HepG2 (cell line): ENCODE results near the gene KRTAP10-5. TPM values are rescaled to one million over a fixed set of nuclear protein-coding genes. Genes with fewer than 3 reads are reported as not detected.

ENCODE experiments used
- ARNTL ChIP-seq: sonication (generic); formaldehyde crosslinking; IDR thresholded peaks from 2 replicates; pipeline ENCODE4 v1.4.0; 2020; ENCODE audit warnings: mild to moderate bottlenecking, missing genetic modification reagents
- DBP ChIP-seq: sonication (generic); formaldehyde crosslinking; IDR thresholded peaks from 2 replicates; pipeline ENCODE4 v1.4.0; 2020; ENCODE audit warnings: missing genetic modification reagents; ENCODE audit errors: not compliant biosample characterization
- ETV6 ChIP-seq: sonication (generic); formaldehyde crosslinking; conservative IDR thresholded peaks from 2 replicates; pipeline ENCODE4 v1.4.0; 2020; ENCODE audit warnings: missing genetic modification reagents
- HMG20B ChIP-seq: conservative IDR thresholded peaks from 2 replicates; pipeline ENCODE4 v1.6.1; 2016; ENCODE audit warnings: missing genetic modification reagents, missing compliant biosample characterization
- HMGXB3 ChIP-seq: sonication (generic); formaldehyde crosslinking; IDR thresholded peaks from 2 replicates; pipeline ENCODE4 v1.4.0; 2020; ENCODE audit warnings: missing genetic modification reagents, borderline replicate concordance
- HNRNPLL ChIP-seq: fragments of 200-400 bp; formaldehyde crosslinking; IDR thresholded peaks from 2 replicates; pipeline ENCODE4 v1.6.1; 2017; ENCODE audit warnings: mild to moderate bottlenecking, low read depth, low read length; ENCODE audit not compliant: poor library complexity, severe bottlenecking
- JARID2 ChIP-seq: sonication (generic); formaldehyde crosslinking; IDR thresholded peaks from 2 replicates; pipeline ENCODE4 v1.8.1; 2023; ENCODE audit warnings: missing genetic modification reagents, inconsistent platforms; ENCODE audit not compliant: insufficient replicate concordance
- JUN ChIP-seq: sonication (generic); formaldehyde crosslinking; IDR thresholded peaks from 2 replicates; pipeline ENCODE4 v1.4.0; 2020; ENCODE audit warnings: mild to moderate bottlenecking, missing genetic modification reagents
- KDM2A ChIP-seq: sonication (generic); formaldehyde crosslinking; IDR thresholded peaks from 2 replicates; pipeline ENCODE4 v1.4.0; 2020; ENCODE audit warnings: low read depth, missing genetic modification reagents, borderline replicate concordance
- MEF2D ChIP-seq: sonication (generic); formaldehyde crosslinking; IDR thresholded peaks from 2 replicates; pipeline ENCODE4 v1.5.1; 2020; ENCODE audit warnings: mild to moderate bottlenecking, missing genetic modification reagents
- NR2F2 ChIP-seq: IDR thresholded peaks from 2 replicates; pipeline ENCODE4 v1.6.1; 2012; ENCODE audit warnings: low read depth, inconsistent platforms, borderline replicate concordance
- PLSCR1 ChIP-seq: sonication (generic); formaldehyde crosslinking; IDR thresholded peaks from 2 replicates; pipeline ENCODE4 v1.5.0; 2020; ENCODE audit warnings: missing genetic modification reagents, mild to moderate bottlenecking, borderline replicate concordance
- SALL1 ChIP-seq: sonication (generic); formaldehyde crosslinking; IDR thresholded peaks from 2 replicates; pipeline ENCODE4 v1.8.0; 2022; ENCODE audit warnings: mild to moderate bottlenecking, missing genetic modification reagents
- SP5 ChIP-seq: IDR thresholded peaks from 2 replicates; pipeline ENCODE4 v1.6.1; 2016; ENCODE audit warnings: low read depth, borderline replicate concordance
- TBX2 ChIP-seq: sonication (generic); formaldehyde crosslinking; IDR thresholded peaks from 2 replicates; pipeline ENCODE4 v1.5.0; 2020; ENCODE audit warnings: missing genetic modification reagents, mild to moderate bottlenecking, borderline replicate concordance
- TRAFD1 ChIP-seq: sonication (generic); formaldehyde crosslinking; IDR thresholded peaks from 2 replicates; pipeline ENCODE4 v1.5.1; 2020; ENCODE audit warnings: missing genetic modification reagents, mild to moderate bottlenecking, borderline replicate concordance
- ZBTB8A ChIP-seq: sonication (generic); formaldehyde crosslinking; IDR thresholded peaks from 2 replicates; pipeline ENCODE4 v1.4.0; 2020; ENCODE audit warnings: mild to moderate bottlenecking, low read depth, missing genetic modification reagents, borderline replicate concordance
- ZNF33B ChIP-seq: sonication (generic); formaldehyde crosslinking; IDR thresholded peaks from 2 replicates; pipeline ENCODE4 v1.5.1; 2020; ENCODE audit warnings: mild to moderate bottlenecking, missing genetic modification reagents
- ZNF354B ChIP-seq: sonication (generic); formaldehyde crosslinking; IDR thresholded peaks from 2 replicates; pipeline ENCODE4 v1.8.0; 2022; ENCODE audit warnings: mild to moderate bottlenecking, missing genetic modification reagents
- ZNF382 ChIP-seq: sonication (generic); formaldehyde crosslinking; IDR thresholded peaks from 2 replicates; pipeline ENCODE4 v1.5.0; 2020; ENCODE audit warnings: missing genetic modification reagents, mild to moderate bottlenecking, borderline replicate concordance
- ZNF652 ChIP-seq: IDR thresholded peaks from 2 replicates; pipeline ENCODE4 v1.6.1; 2016; ENCODE audit warnings: low read depth, borderline replicate concordance
- ZNF773 ChIP-seq: sonication (generic); formaldehyde crosslinking; IDR thresholded peaks from 2 replicates; pipeline ENCODE4 v1.4.0; 2020; ENCODE audit warnings: missing genetic modification reagents, borderline replicate concordance
- polyA plus RNA-seq, 8 experiments: library from polyadenylated mRNA; depleted of rRNA in 3 of 8; stranded (reverse) in 7 of 8; unstranded in 1 of 8; fragments of >200 nt; fragmentation: Illumina TruSeq in 4 of 8; extraction: Trizol in 4 of 8; gene quantifications; 2 replicates each; pipeline versions ENCODE4 v1.2.1 to v1.2.3, GENCODE V29; 2011 to 2016; ENCODE audit warnings: low read depth in 4 of 8, missing spikeins in 1 of 8, mixed read lengths in 1 of 8; ENCODE audit not compliant: insufficient read depth in 1 of 8
- total RNA-seq, 5 experiments: library from RNA; depleted of rRNA; stranded (reverse); fragments of >200 nt; fragmentation: Illumina TruSeq; extraction: Trizol; gene quantifications; 2 replicates each; pipeline ENCODE4 v1.2.3, GENCODE V29; 2016; ENCODE audit warnings: low read depth in 1 of 5

KRTAP10-5 gene
- total and polyA plus RNA-seq, 2 of the 13 experiments (the other 11 are each of a cell fraction or from before 2014, with no cell fraction given): not detected

GRCh38 chr21:44593598-44594405, 13.4 kb upstream of the KRTAP10-5 start (continued):
- TF ChIP-seq ZNF354B (CRISPR knock-in tag) (no peak), DBP (CRISPR knock-in tag) (no peak), JARID2 (peak; percentile 47), ZNF382 (CRISPR knock-in tag) (no peak), PLSCR1 (CRISPR knock-in tag) (no peak), ETV6 (CRISPR knock-in tag) (no peak), MEF2D (peak; percentile 89), ZNF33B (CRISPR knock-in tag) (no peak), HMG20B (no peak), NR2F2 (no peak), TRAFD1 (no peak), TBX2 (CRISPR knock-in tag) (peak; percentile 94), JUN (CRISPR knock-in tag) (no peak; the same call in 1 of the 2 replicates), ZNF652 (peak; percentile 25; the same call in 1 of the 2 replicates), SALL1 (CRISPR knock-in tag) (peak; percentile 97), HMGXB3 (no peak), SP5 (CRISPR knock-in tag) (no peak; the same call in 1 of the 2 replicates), ARNTL (CRISPR knock-in tag) (peak; percentile 92), ZNF773 (CRISPR knock-in tag) (no peak), KDM2A (CRISPR knock-in tag) (peak; percentile 80; the same call in 1 of the 2 replicates), HNRNPLL (no peak), ZBTB8A (CRISPR knock-in tag) (no peak)
